Gastrocnemius medialis (tissue), 4 donors: Measurements from ENCODE around the gene SLC25A18. TPM values are rescaled to one million over a fixed set of nuclear protein-coding genes. Genes with fewer than 3 reads are reported as not detected.

Experiments
- ATAC-seq, 2 donors: fragments of 150-250 bp; one replicate each; pipeline ENCODE4 v1.9.1; 2016
- DNase-seq, 2 donors: peaks; one replicate each; pipeline ENCODE4 v3.0.0-alpha.2; 2019
- H3K27ac ChIP-seq, 4 donors: fragments of 200-600 bp; sonication (generic); 1 replicate in 1 of 4; 2 replicates in 3 of 4; pipeline ENCODE4 v1.5.1; 2016 to 2018; ENCODE audit warnings: mild to moderate bottlenecking in 2 of 4, moderate library complexity in 1 of 4
- H3K27me3 ChIP-seq, 3 donors: fragments of 200-600 bp; sonication (generic) in 2 of 3; 1 replicate in 1 of 3; 2 replicates in 2 of 3; pipeline versions ENCODE4 v1.5.1 to v1.6.0; 2016 to 2019; ENCODE audit warnings: mild to moderate bottlenecking in 1 of 3, moderate library complexity in 1 of 3
- H3K36me3 ChIP-seq, 2 donors: fragments of 200-600 bp; sonication (generic) in 1 of 2; one replicate each; pipeline ENCODE4 v1.5.1; 2017 to 2018
- H3K4me1 ChIP-seq, 2 donors: fragments of 200-600 bp; sonication (generic) in 1 of 2; one replicate each; pipeline ENCODE4 v1.5.1; 2016 to 2017; ENCODE audit warnings: mild to moderate bottlenecking in 2 of 2
- H3K4me3 ChIP-seq, 4 donors: fragments of 200-600 bp; sonication (generic) in 3 of 4; 1 replicate in 1 of 4; 2 replicates in 3 of 4; pipeline ENCODE4 v1.5.1; 2016 to 2019; ENCODE audit warnings: mild to moderate bottlenecking in 2 of 4
- H3K9me3 ChIP-seq, 3 donors: fragments of 200-600 bp; sonication (generic) in 2 of 3; 1 replicate in 1 of 3; 2 replicates in 2 of 3; pipeline ENCODE4 v1.5.1; 2016 to 2019
- CTCF ChIP-seq, 5 experiments: fragments of 450-650 bp in 3 of 5; fragments of 200-600 bp in 2 of 5; sonication (generic) in 2 of 5; IDR thresholded peaks in 4 of 5; conservative IDR thresholded peaks in 1 of 5; 1 replicate in 4 of 5; 2 replicates in 1 of 5; pipeline ENCODE4 v1.5.1; 2016 to 2019; ENCODE audit warnings: antibody characterized with exemption in 5 of 5, mild to moderate bottlenecking in 3 of 5, moderate library complexity in 3 of 5
- POLR2A ChIP-seq, 2 donors: fragments of 450-650 bp; IDR thresholded peaks; one replicate each; pipeline ENCODE4 v1.6.1; 2017; ENCODE audit warnings: antibody characterized with exemption in 2 of 2, mild to moderate bottlenecking in 2 of 2, moderate library complexity in 2 of 2
- in situ Hi-C, 4 donors: fragments of 200-750 bp; cut with MboI; loops; one replicate each; pipeline versions ENCODE4 v1.15.0 to v1.8.0; 2017; ENCODE audit warnings: low sequenced_read_pairs in 4 of 4
- intact Hi-C: fragments of 100-400 bp; cut with DNase I; formaldehyde crosslinking; loops from one replicate; pipeline ENCODE4 v1.15.1; 2023; ENCODE audit warnings: low total_unique reads
- total RNA-seq, 4 donors: library from RNA; depleted of rRNA; stranded (reverse); fragments of >200 nt; gene quantifications; one replicate each; pipeline versions ENCODE4 v1.1.0 to v1.2.3, GENCODE V29; 2016

Gene SLC25A18
- total RNA-seq, 4 donors from 2014 or later, result 9.3 to 22.2 (median 13.3) TPM

- intact Hi-C loops, result no loop called here
- no peaks in the 10 kb centered on the region for H3K9me3 ChIP-seq
- H3K4me1 ChIP-seq, result peaks cover 0 to 1% of the 10 kb centered on the region in 2 donors
- H3K36me3 ChIP-seq, result peaks cover 0 to 54% of the 10 kb centered on the region in 2 donors
- in situ Hi-C loops, result no loop called here
- no peaks in the 10 kb centered on the region for H3K27me3 ChIP-seq
- no peak overlapping the region for H3K27ac ChIP-seq
- TF ChIP-seq CTCF (IDR thresholded peaks at IDR 0.05 in 4 of 5, conservative IDR thresholded peaks at IDR 0.05 in 1 of 5) (no peak), POLR2A (IDR thresholded peaks at IDR 0.05) (no peak)
- ATAC-seq (no peak), DNase-seq (no peak)
- H3K4me3 ChIP-seq, result no peak overlapping the region
Measured at GRCh38 chr22:17601031-17601430, 37.7 kb downstream of the SLC25A18 start.

GRCh38 chr22:17603668-17604067 is 40.4 kb downstream of the SLC25A18 start:
- Histone ChIP-seq H3K4me3 (no peak overlapping the region), H3K27me3 (no peaks in the 10 kb centered on the region), H3K36me3 (peaks cover 0 to 31% of the 10 kb centered on the region in 2 donors), H3K27ac (no peak overlapping the region), H3K9me3 (no peaks in the 10 kb centered on the region), H3K4me1 (peaks cover 4 to 10% of the 10 kb centered on the region in 2 donors)
- ATAC-seq (no peak), DNase-seq (no peak)
- in situ Hi-C loops (no loop called here), intact Hi-C loops (no loop called here)
- no peak for TF ChIP-seq CTCF (IDR thresholded peaks at IDR 0.05 in 4 of 5, conservative IDR thresholded peaks at IDR 0.05 in 1 of 5)
- no peak for TF ChIP-seq POLR2A (IDR thresholded peaks at IDR 0.05)

DNA sequence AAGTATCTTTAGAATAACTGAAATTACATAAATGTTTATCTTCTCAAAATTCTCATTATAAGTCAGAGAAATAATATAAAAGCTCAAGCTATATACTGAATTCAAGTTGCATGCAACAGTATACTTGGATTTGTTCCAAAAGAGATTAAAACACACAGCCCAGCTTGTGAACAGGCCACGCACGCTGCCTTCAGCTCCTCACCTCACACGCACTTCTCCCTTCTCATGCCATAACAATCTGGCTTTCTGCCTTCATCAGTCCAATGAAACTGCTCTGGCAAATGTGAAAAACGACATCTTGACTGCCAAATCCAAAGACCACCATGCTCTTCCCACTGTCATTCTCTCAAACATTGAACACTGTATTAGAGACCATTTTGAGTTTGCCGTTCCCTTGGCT is 43.2 kb downstream of the SLC25A18 start:
- H3K36me3 ChIP-seq, result peaks cover 0 to 19% of the 10 kb centered on the region in 2 donors
- H3K4me3 ChIP-seq, result no peak overlapping the region
- intact Hi-C loops, result no loop called here
- peaks cover 4 to 10% of the 10 kb centered on the region in 2 donors for H3K4me1 ChIP-seq
- in situ Hi-C loops, result no loop called here
- H3K27me3 ChIP-seq, result no peaks in the 10 kb centered on the region
- TF ChIP-seq POLR2A (IDR thresholded peaks at IDR 0.05) (no peak), CTCF (IDR thresholded peaks at IDR 0.05 in 4 of 5, conservative IDR thresholded peaks at IDR 0.05 in 1 of 5) (no peak)
- ATAC-seq (peak in 1 of 2 donors; percentile 43), DNase-seq (no peak)
- no peaks in the 10 kb centered on the region for H3K9me3 ChIP-seq
- H3K27ac ChIP-seq, result peak overlapping the region in 2 of 4 donors; percentile 7 to 49

DNA sequence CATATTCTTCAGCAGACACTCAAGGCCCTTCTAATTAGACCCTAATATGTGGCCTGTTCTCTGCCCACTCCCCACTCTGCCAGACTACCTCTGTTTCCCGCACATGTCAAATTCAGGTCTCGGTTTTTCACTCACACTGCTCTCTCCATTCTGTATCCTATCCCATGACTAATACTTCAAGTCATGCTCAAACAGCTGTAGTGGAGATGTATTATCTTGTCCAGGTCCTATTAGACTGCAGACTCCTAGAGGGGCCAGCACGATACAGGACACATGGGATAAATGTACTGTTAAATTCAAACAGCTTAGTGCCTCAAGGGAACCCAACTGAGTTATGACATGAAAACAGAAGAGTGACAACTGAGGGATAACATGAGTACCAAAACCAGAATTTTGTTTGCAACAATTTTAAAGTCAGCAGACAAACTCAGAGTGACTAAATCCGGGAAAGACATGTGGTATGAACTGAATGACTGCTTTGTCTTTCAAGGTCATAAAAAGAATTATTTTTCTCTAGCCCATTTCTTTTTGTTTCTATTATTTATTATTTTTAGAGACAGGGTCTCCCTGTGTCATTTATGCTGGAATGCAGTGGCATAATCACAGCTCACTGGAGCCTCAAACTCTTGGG is 44.7 kb downstream of the SLC25A18 start:
- H3K36me3 ChIP-seq, result peaks cover 0 to 33% of the 10 kb centered on the region in 2 donors
- ATAC-seq, result peak in 1 of 2 donors; percentile 22

More for the DNA sequence above, 44.7 kb downstream of the SLC25A18 start:
- Histone ChIP-seq H3K4me1 (peaks cover 4 to 10% of the 10 kb centered on the region in 2 donors), H3K27me3 (no peaks in the 10 kb centered on the region), H3K27ac (no peak overlapping the region), H3K9me3 (no peaks in the 10 kb centered on the region), H3K4me3 (no peak overlapping the region)
- intact Hi-C loops (no loop called here), in situ Hi-C loops (no loop called here)
- DNase-seq, result no peak
- TF ChIP-seq CTCF (IDR thresholded peaks at IDR 0.05 in 4 of 5, conservative IDR thresholded peaks at IDR 0.05 in 1 of 5) (no peak), POLR2A (IDR thresholded peaks at IDR 0.05) (no peak)
